ENCODE measurements around the gene CLMN. TPM values are rescaled to one million over a fixed set of nuclear protein-coding genes. Genes with fewer than 3 reads are reported as not detected.

The CLMN gene
- total and polyA plus RNA-seq, 2 donors (not counting 3 experiments of a cell fraction or from before 2014, with no cell fraction given), result 0.72 to 9.6 TPM

- Histone ChIP-seq H3K4me2 (ENCODE audit: insufficient read depth, low read length) (no peak overlapping the region), H3K79me2 (ENCODE audit: control insufficient read depth, insufficient read depth, low read length) (no peaks in the 10 kb centered on the region), H3K27ac (ENCODE audit: insufficient read depth, low read depth, low read length) (no peak overlapping the region), H3K4me1 (ENCODE audit: control insufficient read depth, extremely low read depth, insufficient read depth, low read length) (no peaks in the 10 kb centered on the region), H4K20me1 (replicated peaks; ENCODE audit: control insufficient read depth, extremely low read depth, insufficient read depth, low read length) (no peaks in the 10 kb centered on the region), H3K36me3 (ENCODE audit: control insufficient read depth in 2 of 2, extremely low read depth in 1 of 2, insufficient read depth in 2 of 2, low read length in 2 of 2) (no peaks in the 10 kb centered on the region), H3K4me3 (replicated peaks in 1 of 3; ENCODE audit: insufficient read depth in 1 of 3, low read depth in 1 of 3, low read length in 3 of 3) (no peak overlapping the region), H3K27me3 (ENCODE audit: control insufficient read depth in 2 of 2, insufficient read depth in 2 of 2, low read length in 2 of 2) (no peaks in the 10 kb centered on the region), H3K9me1 (replicated peaks; ENCODE audit: control insufficient read depth, extremely low read depth, insufficient read depth, low read length) (no peaks in the 10 kb centered on the region), H3K9me3 (replicated peaks; ENCODE audit: control insufficient read depth, insufficient read depth, low read length) (no peaks in the 10 kb centered on the region), H2AFZ (ENCODE audit: low read depth, low read length) (no peak overlapping the region), H3K9ac (replicated peaks; ENCODE audit: extremely low read depth, insufficient read depth, low read length) (no peak overlapping the region)
- DNase-seq (ENCODE audit: low read depth, low spot score) (no peak), FAIRE-seq (no peak)
- no TSS peak for BruUV-seq (replicated peaks)
- TF ChIP-seq POLR2A (IDR thresholded peaks at IDR 0.05; ENCODE audit: low read depth, low read length) (no peak), JUN (IDR thresholded peaks at IDR 0.05; ENCODE audit: borderline replicate concordance, insufficient read depth, insufficient read length, low read depth) (no peak), POLR2AphosphoS5 (IDR thresholded peaks at IDR 0.05; ENCODE audit: insufficient read depth, low read depth, low read length) (no peak), MAX (IDR thresholded peaks at IDR 0.05; ENCODE audit: insufficient read depth, insufficient read length) (no peak), FOS (IDR thresholded peaks at IDR 0.05; ENCODE audit: borderline replicate concordance, insufficient read depth, low read length) (no peak), EZH2 (IDR thresholded peaks at IDR 0.05; ENCODE audit: borderline replicate concordance, low read depth, low read length, severe bottlenecking) (no peak), CTCF (IDR thresholded peaks at IDR 0.05; ENCODE audit: extremely low read depth in 1 of 2, insufficient read depth in 1 of 2, low read depth in 1 of 2, low read length in 2 of 2) (no peak)
- intact Hi-C loops (cut with micrococcal nuclease), result no loop called here
- dilution Hi-C loops (cut with MboI; ENCODE audit: extremely low pct_ligation_motif_present, low sequenced_read_pairs), result no loop called here
- POLR2A ChIA-PET, result no interaction called here
- CTCF ChIA-PET, result no interaction called here
Measured at GRCh38 chr14:95336192-95336760, 16.6 kb upstream of the CLMN start.
